Activated naive CD8-positive, alpha-beta T cell treated with anti-CD3 and anti-CD28 coated beads for 36 hours (primary cell): ENCODE results near the gene TMEM244. TPM values are rescaled to one million over a fixed set of nuclear protein-coding genes. Genes with fewer than 3 reads are reported as not detected.
"Not testable (repeated sequence)": the region's sequence is repeated elsewhere in the genome, so short reads cannot be mapped to it uniquely, and the experiment has no call there.

Experiments
- DNase-seq: peaks from one replicate; pipeline ENCODE4 v3.0.0; 2021
- H3K27ac Mint-ChIP-seq: one replicate; pipeline ENCODE4 v1.8.0; 2022; ENCODE audit warnings: mild to moderate bottlenecking, moderate library complexity, mixed read lengths
- H3K27me3 Mint-ChIP-seq: one replicate; pipeline ENCODE4 v1.8.0; 2022; ENCODE audit warnings: mild to moderate bottlenecking, mixed read lengths
- H3K36me3 Mint-ChIP-seq: one replicate; pipeline ENCODE4 v1.8.0; 2021; ENCODE audit warnings: mild to moderate bottlenecking, mixed read lengths
- H3K4me1 Mint-ChIP-seq: one replicate; pipeline ENCODE4 v1.8.0; 2021; ENCODE audit warnings: mixed read lengths
- H3K4me3 Mint-ChIP-seq: one replicate; pipeline ENCODE4 v1.8.0; 2022; ENCODE audit warnings: mild to moderate bottlenecking, moderate library complexity, mixed read lengths
- H3K9me3 Mint-ChIP-seq: one replicate; pipeline ENCODE4 v1.8.0; 2022; ENCODE audit warnings: mixed read lengths
- total RNA-seq, 2 experiments: library from RNA; stranded (reverse); gene quantifications; one replicate each; pipeline ENCODE4 v1.2.3, GENCODE V29; 2021

TMEM244 gene
- total RNA-seq, 2 experiments from 2014 or later, result not detected

GRCh38 chr6:129849456-129849855 is 11.7 kb downstream of the TMEM244 start:
- no peak for DNase-seq
- Mint-ChIP-seq H3K27ac (no peak overlapping the region), H3K4me1 (peaks cover 3% of the 10 kb centered on the region), H3K36me3 (no peaks in the 10 kb centered on the region), H3K4me3 (no peak overlapping the region), H3K27me3 (no peaks in the 10 kb centered on the region), H3K9me3 (no peaks in the 10 kb centered on the region)

DNA sequence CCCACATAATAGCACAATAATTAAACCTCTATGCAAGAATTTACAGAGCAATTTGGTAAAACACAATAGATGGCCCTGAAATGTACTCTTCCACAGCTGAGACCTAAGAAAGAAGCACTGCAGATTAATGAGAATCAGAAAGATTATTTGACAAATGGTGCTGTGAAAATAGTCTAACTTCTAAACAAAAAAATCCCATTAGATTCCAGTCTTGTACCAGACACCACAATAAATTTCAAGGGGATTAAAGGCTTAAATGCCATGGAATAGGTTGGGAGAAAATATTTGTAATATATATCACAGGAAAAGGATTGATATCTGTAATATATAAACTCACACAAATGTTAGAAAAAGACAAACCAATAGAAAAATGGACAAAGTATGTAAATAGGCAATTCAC is 14.4 kb downstream of the TMEM244 start:
- H3K4me1 Mint-ChIP-seq, result no peaks in the 10 kb centered on the region
- DNase-seq, result no peak
- no peaks in the 10 kb centered on the region for H3K36me3 Mint-ChIP-seq
- no peak overlapping the region for H3K27ac Mint-ChIP-seq
- H3K9me3 Mint-ChIP-seq, result no peaks in the 10 kb centered on the region
- no peaks in the 10 kb centered on the region for H3K27me3 Mint-ChIP-seq
- no peak overlapping the region for H3K4me3 Mint-ChIP-seq

DNA sequence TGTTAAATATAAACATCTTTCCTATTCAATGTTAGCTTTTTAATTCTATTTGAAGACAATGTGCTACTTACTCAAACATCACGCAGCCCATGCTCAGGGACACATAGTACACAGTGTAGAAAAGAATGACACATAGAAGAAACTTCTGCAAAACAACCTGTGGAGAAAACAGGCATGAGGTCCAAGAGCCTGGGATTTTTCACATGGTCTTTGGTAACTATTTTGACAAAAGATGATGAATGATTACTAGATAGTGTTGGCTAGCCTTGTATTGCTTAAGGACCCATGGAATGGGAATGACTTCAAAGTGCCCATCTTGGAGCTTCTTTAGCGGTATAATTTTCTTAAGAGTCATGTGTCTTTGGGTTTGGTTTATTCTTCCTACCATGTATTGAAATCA is 15.4 kb downstream of the TMEM244 start:
- no peak for DNase-seq
- Mint-ChIP-seq H3K27me3 (peaks cover under 1% of the 10 kb centered on the region), H3K9me3 (no peaks in the 10 kb centered on the region), H3K27ac (no peak overlapping the region), H3K4me3 (no peak overlapping the region), H3K4me1 (no peaks in the 10 kb centered on the region), H3K36me3 (no peaks in the 10 kb centered on the region)

GRCh38 chr6:129844118-129844891 is 16.8 kb downstream of the TMEM244 start:
- H3K27me3 Mint-ChIP-seq, result peaks cover 8% of the 10 kb centered on the region
- no peak overlapping the region for H3K4me3 Mint-ChIP-seq
- no peaks in the 10 kb centered on the region for H3K9me3 Mint-ChIP-seq
- DNase-seq, result no peak
- H3K27ac Mint-ChIP-seq, result no peak overlapping the region
- no peaks in the 10 kb centered on the region for H3K36me3 Mint-ChIP-seq
- no peaks in the 10 kb centered on the region for H3K4me1 Mint-ChIP-seq

DNA sequence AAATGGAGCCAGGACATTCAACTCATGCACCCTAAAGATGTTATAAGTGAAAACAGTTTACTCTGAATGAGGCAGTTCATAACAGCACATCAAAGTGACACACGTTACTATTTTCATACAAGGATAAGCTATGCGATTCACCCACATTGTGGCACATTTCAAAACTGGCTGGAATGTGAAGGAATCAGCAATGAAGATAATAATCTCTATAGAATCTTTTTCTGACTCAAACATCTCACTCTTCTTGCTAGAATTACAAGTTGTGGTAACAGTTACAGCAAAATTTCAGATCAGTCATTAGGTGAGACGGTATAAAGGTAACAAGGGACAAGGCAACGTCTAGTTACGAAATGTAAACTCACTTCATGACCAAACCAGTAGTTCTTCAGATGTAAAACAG is 17.5 kb downstream of the TMEM244 start:
- no peak for DNase-seq
- Mint-ChIP-seq H3K27ac (no peak overlapping the region), H3K4me1 (no peaks in the 10 kb centered on the region), H3K27me3 (peaks cover 10% of the 10 kb centered on the region), H3K9me3 (no peaks in the 10 kb centered on the region), H3K4me3 (no peak overlapping the region), H3K36me3 (no peaks in the 10 kb centered on the region)

DNA sequence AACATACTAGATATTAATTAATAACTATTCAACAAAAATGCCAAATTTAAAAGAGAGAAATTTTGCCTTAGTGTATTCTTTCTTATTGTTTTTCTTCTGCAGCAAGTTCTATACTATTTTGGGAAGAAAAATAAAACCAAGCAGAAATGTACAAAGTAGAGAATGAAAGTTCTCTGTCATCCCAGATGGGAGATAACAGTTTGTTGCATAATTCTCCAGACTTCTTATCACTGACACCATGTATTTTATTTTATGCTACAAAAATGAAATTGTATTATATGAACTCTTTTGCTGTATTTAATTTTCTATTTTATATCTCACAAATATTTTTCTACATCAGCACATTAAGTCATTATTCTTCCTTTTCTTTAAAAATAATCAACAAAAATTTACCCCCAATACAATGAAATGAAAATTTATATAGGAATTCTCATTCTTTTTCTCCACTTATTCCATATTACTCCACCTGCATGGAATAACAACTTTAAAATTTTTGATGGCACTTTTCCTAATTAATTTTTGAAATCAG is 18.2 kb downstream of the TMEM244 start:
- H3K4me1 Mint-ChIP-seq, result no peaks in the 10 kb centered on the region
- H3K27me3 Mint-ChIP-seq, result peaks cover 10% of the 10 kb centered on the region
- no peak overlapping the region for H3K27ac Mint-ChIP-seq
- H3K9me3 Mint-ChIP-seq, result no peaks in the 10 kb centered on the region
- DNase-seq, result no peak
- no peaks in the 10 kb centered on the region for H3K36me3 Mint-ChIP-seq
- no peak overlapping the region for H3K4me3 Mint-ChIP-seq

GRCh38 chr6:129842137-129842536 is 19.0 kb downstream of the TMEM244 start:
- H3K9me3 Mint-ChIP-seq, result no peaks in the 10 kb centered on the region
- peaks cover 10% of the 10 kb centered on the region for H3K27me3 Mint-ChIP-seq
- no peak for DNase-seq
- no peak overlapping the region for H3K4me3 Mint-ChIP-seq
- no peaks in the 10 kb centered on the region for H3K36me3 Mint-ChIP-seq
- H3K4me1 Mint-ChIP-seq, result no peaks in the 10 kb centered on the region
- no peak overlapping the region for H3K27ac Mint-ChIP-seq

- H3K27me3 Mint-ChIP-seq, result peaks cover 10% of the 10 kb centered on the region
Measured at GRCh38 chr6:129839562-129839961, 21.6 kb downstream of the TMEM244 start.

DNA sequence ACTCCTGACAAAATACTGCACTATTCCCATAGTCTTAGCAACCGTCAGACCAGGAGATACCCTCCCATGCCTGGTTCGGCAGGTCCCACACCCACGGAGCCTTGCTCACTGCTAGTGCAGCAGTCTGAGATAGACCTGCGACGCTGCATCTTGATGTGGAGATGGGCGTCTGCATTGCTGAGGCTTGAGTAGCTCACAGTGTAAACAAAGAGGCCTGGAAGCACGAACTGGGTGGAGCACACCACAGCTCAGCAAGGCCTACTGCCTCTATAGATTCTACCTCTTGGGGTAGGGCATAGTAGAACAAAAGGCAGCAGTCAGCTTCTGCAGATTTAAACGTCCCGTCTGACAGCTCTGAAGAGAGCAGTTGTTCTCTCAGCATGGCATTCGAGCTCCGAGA is 25.4 kb downstream of the TMEM244 start:
- no peak for DNase-seq
- peaks cover 5% of the 10 kb centered on the region for H3K9me3 Mint-ChIP-seq
- no peaks in the 10 kb centered on the region for H3K4me1 Mint-ChIP-seq
- H3K4me3 Mint-ChIP-seq, result no peak overlapping the region
- no peaks in the 10 kb centered on the region for H3K36me3 Mint-ChIP-seq
- H3K27ac Mint-ChIP-seq, result no peak overlapping the region
- peaks cover 10% of the 10 kb centered on the region for H3K27me3 Mint-ChIP-seq

More at GRCh38 chr6:129839562-129839961, 21.6 kb downstream of the TMEM244 start:
- H3K36me3 Mint-ChIP-seq, H3K9me3 Mint-ChIP-seq, DNase-seq, H3K27ac Mint-ChIP-seq, H3K4me1 Mint-ChIP-seq, H3K4me3 Mint-ChIP-seq: not testable (repeated sequence)

GRCh38 chr6:129832299-129832698 is 28.8 kb downstream of the TMEM244 start:
- peaks cover 5% of the 10 kb centered on the region for H3K9me3 Mint-ChIP-seq
- no peak for DNase-seq
- H3K27ac Mint-ChIP-seq, result no peak overlapping the region
- H3K4me1 Mint-ChIP-seq, result no peaks in the 10 kb centered on the region
- no peak overlapping the region for H3K4me3 Mint-ChIP-seq
- no peaks in the 10 kb centered on the region for H3K27me3 Mint-ChIP-seq
- H3K36me3 Mint-ChIP-seq, result no peaks in the 10 kb centered on the region

DNA sequence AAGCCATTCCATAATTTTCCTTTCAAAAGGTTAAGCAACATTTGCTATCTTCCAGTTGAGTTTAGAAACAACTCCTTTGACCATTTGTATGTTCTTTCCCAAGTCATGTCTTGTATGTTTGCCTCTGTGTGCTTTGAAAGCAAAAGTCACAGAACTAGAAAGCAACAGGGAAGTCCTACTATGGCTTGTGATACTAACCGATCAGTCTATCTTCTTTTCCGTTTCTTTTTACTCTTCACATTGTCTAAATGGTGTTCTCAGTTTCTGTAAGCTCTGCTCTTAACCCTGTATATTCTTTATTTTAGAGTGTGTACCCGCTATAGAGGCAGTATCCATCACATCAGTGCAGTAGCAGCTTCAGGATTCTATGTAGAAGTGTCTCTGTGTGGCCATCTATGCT is 32.9 kb downstream of the TMEM244 start:
- no peaks in the 10 kb centered on the region for H3K9me3 Mint-ChIP-seq
- H3K27ac Mint-ChIP-seq, result no peak overlapping the region
- H3K36me3 Mint-ChIP-seq, result no peaks in the 10 kb centered on the region
- no peaks in the 10 kb centered on the region for H3K4me1 Mint-ChIP-seq
- no peaks in the 10 kb centered on the region for H3K27me3 Mint-ChIP-seq
- H3K4me3 Mint-ChIP-seq, result no peak overlapping the region
- DNase-seq, result no peak

DNA sequence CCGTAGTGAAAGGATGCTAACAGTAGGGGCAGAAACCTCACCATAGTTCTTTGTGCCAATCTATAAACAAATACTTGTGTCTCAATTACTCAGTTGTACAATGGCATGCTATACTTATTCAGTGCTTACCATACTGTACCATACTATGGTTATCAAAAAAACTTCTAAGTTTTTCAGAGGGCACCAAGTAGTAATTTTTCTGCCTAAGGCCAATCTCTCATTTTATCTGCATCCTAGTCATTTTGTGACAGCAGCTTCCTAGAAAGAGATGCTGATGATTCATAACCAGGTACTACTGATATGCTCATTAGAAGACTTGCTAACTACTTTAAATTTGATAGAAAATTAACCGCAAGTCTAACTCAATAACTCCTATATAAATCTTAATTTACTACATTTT is 42.9 kb downstream of the TMEM244 start:
- peaks cover 11% of the 10 kb centered on the region for H3K4me1 Mint-ChIP-seq
- peaks cover 17% of the 10 kb centered on the region for H3K27me3 Mint-ChIP-seq
- no peak overlapping the region for H3K4me3 Mint-ChIP-seq
- no peaks in the 10 kb centered on the region for H3K9me3 Mint-ChIP-seq
- no peak overlapping the region for H3K27ac Mint-ChIP-seq
- no peak for DNase-seq
- no peaks in the 10 kb centered on the region for H3K36me3 Mint-ChIP-seq

DNA sequence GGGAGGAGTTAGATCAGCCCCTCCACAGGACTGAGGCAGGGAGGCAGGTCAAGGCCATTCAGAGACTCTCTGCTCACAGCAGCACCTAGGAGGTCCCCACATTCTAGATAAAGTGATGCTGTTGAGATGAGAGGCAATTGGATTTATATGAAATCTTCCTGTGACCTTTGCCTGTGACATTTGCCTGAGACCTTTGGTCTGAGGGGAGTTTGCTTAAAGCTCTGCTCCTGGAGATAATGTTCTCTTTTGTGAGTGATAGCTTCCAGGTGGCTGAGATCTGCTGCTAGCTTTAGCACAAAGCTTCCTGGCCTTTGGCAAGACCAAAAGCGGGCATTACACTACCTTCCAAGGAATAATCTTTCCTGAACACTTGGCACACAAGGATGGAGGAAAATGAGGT is 43.3 kb downstream of the TMEM244 start:
- Mint-ChIP-seq H3K4me1 (peaks cover 11% of the 10 kb centered on the region), H3K4me3 (no peak overlapping the region), H3K27ac (peak overlapping the region; percentile 38), H3K36me3 (no peaks in the 10 kb centered on the region), H3K9me3 (no peaks in the 10 kb centered on the region), H3K27me3 (peaks cover 17% of the 10 kb centered on the region)
- no peak for DNase-seq

GRCh38 chr6:129817332-129817731 is 43.8 kb downstream of the TMEM244 start:
- peak overlapping the region; percentile 38 for H3K27ac Mint-ChIP-seq
- no peaks in the 10 kb centered on the region for H3K9me3 Mint-ChIP-seq
- no peak for DNase-seq
- H3K36me3 Mint-ChIP-seq, result no peaks in the 10 kb centered on the region
- H3K4me3 Mint-ChIP-seq, result no peak overlapping the region
- peaks cover 11% of the 10 kb centered on the region for H3K4me1 Mint-ChIP-seq
- peaks cover 17% of the 10 kb centered on the region for H3K27me3 Mint-ChIP-seq

GRCh38 chr6:129812145-129812777 is 48.9 kb downstream of the TMEM244 start:
- no peak overlapping the region for H3K4me3 Mint-ChIP-seq

GRCh38 chr6:129807141-129807540 is 54.0 kb downstream of the TMEM244 start:
- peaks cover 12% of the 10 kb centered on the region for H3K27me3 Mint-ChIP-seq
- H3K4me3 Mint-ChIP-seq, H3K36me3 Mint-ChIP-seq, H3K27ac Mint-ChIP-seq, DNase-seq, H3K9me3 Mint-ChIP-seq, H3K4me1 Mint-ChIP-seq: not testable (repeated sequence)

More at GRCh38 chr6:129812145-129812777, 48.9 kb downstream of the TMEM244 start:
- Mint-ChIP-seq H3K36me3 (peaks cover 2% of the 10 kb centered on the region), H3K27ac (no peak overlapping the region), H3K27me3 (peaks cover 12% of the 10 kb centered on the region), H3K9me3 (peaks cover 4% of the 10 kb centered on the region), H3K4me1 (peaks cover under 1% of the 10 kb centered on the region)
- DNase-seq, result no peak
